Upper lobe of left lung (tissue), 6 donors: Measurements from ENCODE around the gene DLL1. TPM values are rescaled to one million over a fixed set of nuclear protein-coding genes. Genes with fewer than 3 reads are reported as not detected.

ENCODE experiments used
- ATAC-seq, 2 donors: fragments of 200-7000 bp; cut with Tn5 transposase; one replicate each; pipeline ENCODE4 v1.9.1; 2022; ENCODE audit warnings: mild to moderate bottlenecking in 2 of 2, moderate library complexity in 2 of 2; ENCODE audit not compliant: low FRiP score in 2 of 2
- DNase-seq, 2 donors: peaks; one replicate each; pipeline ENCODE4 v3.0.0-alpha.2; 2019 to 2020
- H3K27ac ChIP-seq, 4 donors: fragments of 200-600 bp; sonication (generic); one replicate each; pipeline ENCODE4 v1.5.1; 2016 to 2019
- H3K27me3 ChIP-seq, 4 donors: fragments of 200-600 bp; sonication (generic); one replicate each; pipeline ENCODE4 v1.5.1; 2017 to 2019
- H3K36me3 ChIP-seq, 4 donors: fragments of 200-600 bp; sonication (generic); one replicate each; pipeline ENCODE4 v1.5.1; 2016 to 2019
- H3K4me1 ChIP-seq, 4 donors: fragments of 200-600 bp; sonication (generic); one replicate each; pipeline ENCODE4 v1.5.1; 2018 to 2019
- H3K4me3 ChIP-seq, 4 donors: fragments of 200-600 bp; sonication (generic); one replicate each; pipeline ENCODE4 v1.5.1; 2017 to 2019; ENCODE audit warnings: mild to moderate bottlenecking in 2 of 4, moderate library complexity in 1 of 4
- H3K9me3 ChIP-seq, 4 donors: fragments of 200-600 bp; sonication (generic); one replicate each; pipeline ENCODE4 v1.5.1; 2018 to 2019
- CTCF ChIP-seq, 6 experiments: fragments of 450-650 bp in 4 of 6; fragments of 200-600 bp in 2 of 6; sonication (generic) in 2 of 6; IDR thresholded peaks; one replicate each; pipeline ENCODE4 v1.5.1; 2016 to 2019; ENCODE audit warnings: antibody characterized with exemption in 6 of 6
- EP300 ChIP-seq, 4 donors: sonication (generic); formaldehyde crosslinking; IDR thresholded peaks; one replicate each; pipeline ENCODE4 v1.5.1; 2017; ENCODE audit warnings: antibody characterized with exemption in 4 of 4, control low read depth in 2 of 4
- POLR2A ChIP-seq, 4 donors: fragments of 450-650 bp; IDR thresholded peaks; one replicate each; pipeline ENCODE4 v1.5.1; 2016 to 2017; ENCODE audit warnings: antibody characterized with exemption in 4 of 4, mild to moderate bottlenecking in 2 of 4
- POLR2AphosphoS5 ChIP-seq, 2 donors: sonication (generic); formaldehyde crosslinking; IDR thresholded peaks; one replicate each; pipeline ENCODE4 v1.5.1; 2017; ENCODE audit warnings: antibody characterized with exemption in 2 of 2
- WGBS, 2 donors: methylation state at CpG; one replicate each; pipeline ENCODE4 v1.1.5; 2017 to 2018; 5-methylcytosine and 5-hydroxymethylcytosine counted together
- total RNA-seq, 6 donors: library from RNA; depleted of rRNA in 4 of 6; stranded (reverse); fragments of >200 nt in 4 of 6; gene quantifications; one replicate each; pipeline versions ENCODE4 v1.1.0 to v1.2.1, GENCODE V29; 2016 to 2021
- donor health status: DM: no; HTN: no; CAD: no; lungs with moderate emphysema.
- donor health status: DM: no; HTN: yes; CAD: no; lungs with severe emphysema.

The DLL1 gene
- total RNA-seq, 6 donors from 2014 or later = 3.8 to 20.1 (median 10.2) TPM

DNA sequence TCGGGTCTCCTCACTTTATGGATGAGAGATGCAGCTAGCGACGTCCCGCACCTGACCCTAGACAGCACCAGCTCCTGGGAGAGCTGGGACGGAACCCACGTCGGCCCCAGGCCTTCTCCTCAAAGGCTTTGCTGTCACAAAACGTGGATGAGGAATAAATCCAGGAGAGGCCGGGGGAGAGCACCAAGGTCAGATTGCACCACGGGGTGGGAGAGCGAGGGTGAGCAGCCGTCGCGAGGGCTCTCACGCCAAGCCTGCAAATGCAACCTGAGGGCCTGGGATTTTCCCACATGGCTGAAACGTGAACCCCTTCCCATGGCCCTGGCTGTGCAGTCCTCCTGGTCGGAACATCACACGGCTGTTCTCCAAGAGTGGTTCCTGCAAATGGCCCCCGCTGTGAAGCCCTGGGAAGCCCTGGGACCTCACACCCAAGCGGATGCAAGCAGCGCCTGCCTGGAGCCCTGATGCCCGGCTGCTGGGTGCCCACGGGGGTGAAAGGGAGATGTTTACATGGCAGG lies 45.3 kb downstream of the DLL1 start:
- DNase-seq = no peak
- WGBS, 2 donors = 58 to 87% methylated on average over 17 to 22 of the region's 23 CpGs
- peaks cover 0 to 17% (median 0%) of the 10 kb centered on the region in 4 donors for H3K4me1 ChIP-seq
- no peaks in the 10 kb centered on the region for H3K36me3 ChIP-seq
- TF ChIP-seq POLR2A (IDR thresholded peaks at IDR 0.05) (no peak), POLR2AphosphoS5 (IDR thresholded peaks at IDR 0.05) (no peak), EP300 (IDR thresholded peaks at IDR 0.05) (no peak), CTCF (IDR thresholded peaks at IDR 0.05) (no peak)
- no peaks in the 10 kb centered on the region for H3K9me3 ChIP-seq
- H3K27me3 ChIP-seq = no peaks in the 10 kb centered on the region
- H3K27ac ChIP-seq = no peak overlapping the region
- no peak overlapping the region for H3K4me3 ChIP-seq
- ATAC-seq = no peak

DNA sequence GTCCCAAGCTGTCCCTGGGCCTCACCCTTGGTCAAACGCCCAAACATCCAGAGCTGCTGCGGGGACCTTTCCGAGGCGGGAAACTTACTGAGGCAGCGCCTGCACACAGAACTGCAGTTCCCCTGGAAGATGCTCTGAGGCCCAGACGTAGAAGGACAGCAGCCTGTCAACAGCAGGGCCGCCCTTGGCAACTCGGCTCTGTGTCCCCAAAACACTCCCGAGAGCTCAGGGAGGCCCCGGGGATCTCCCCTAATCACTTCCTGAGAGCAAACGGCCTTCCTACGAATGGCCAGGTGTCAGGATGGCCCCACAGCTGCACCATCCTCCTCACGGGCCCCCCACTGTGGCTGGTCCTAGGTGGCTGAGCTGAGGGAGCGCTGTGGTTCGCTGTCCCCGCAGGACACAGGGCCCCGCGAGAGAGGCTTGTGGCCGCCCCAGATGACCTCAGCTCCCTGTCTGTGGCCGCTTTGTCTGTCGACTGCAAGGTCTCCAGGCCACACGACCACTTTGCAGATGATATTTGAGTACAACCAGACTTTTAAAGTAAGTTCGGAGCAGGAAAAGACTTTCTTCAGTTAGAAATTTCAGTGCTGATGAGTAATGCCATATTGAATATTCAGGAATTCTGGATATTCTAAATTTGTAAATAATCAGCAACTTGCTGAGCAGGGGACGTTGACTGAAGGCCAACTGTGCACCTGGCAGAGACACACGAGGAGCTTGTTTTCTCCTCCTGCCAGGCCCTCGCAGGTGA lies 46.0 kb downstream of the DLL1 start:
- H3K27me3 ChIP-seq = no peaks in the 10 kb centered on the region
- H3K27ac ChIP-seq = no peak overlapping the region
- H3K4me3 ChIP-seq = no peak overlapping the region
- WGBS, 2 donors = 55 to 80% methylated on average over 16 to 26 of the region's 26 CpGs
- ATAC-seq = no peak
- peaks cover 0 to 17% (median 0%) of the 10 kb centered on the region in 4 donors for H3K4me1 ChIP-seq
- no peak for DNase-seq
- H3K9me3 ChIP-seq = no peaks in the 10 kb centered on the region
- no peaks in the 10 kb centered on the region for H3K36me3 ChIP-seq
- TF ChIP-seq POLR2AphosphoS5 (IDR thresholded peaks at IDR 0.05) (no peak), CTCF (IDR thresholded peaks at IDR 0.05) (no peak), POLR2A (IDR thresholded peaks at IDR 0.05) (no peak), EP300 (IDR thresholded peaks at IDR 0.05) (no peak)

GRCh38 chr6:170243791-170244291 lies 47.0 kb downstream of the DLL1 start:
- DNase-seq = no peak
- Histone ChIP-seq H3K27me3 (no peaks in the 10 kb centered on the region), H3K4me1 (peaks cover 0 to 17% (median 0%) of the 10 kb centered on the region in 4 donors), H3K36me3 (no peaks in the 10 kb centered on the region), H3K27ac (no peak overlapping the region), H3K9me3 (no peaks in the 10 kb centered on the region), H3K4me3 (no peak overlapping the region)
- ATAC-seq = peak in 1 of 2 donors; percentile 36
- TF ChIP-seq POLR2AphosphoS5 (IDR thresholded peaks at IDR 0.05) = no peak
- TF ChIP-seq POLR2A (IDR thresholded peaks at IDR 0.05) = no peak
- TF ChIP-seq CTCF (IDR thresholded peaks at IDR 0.05) = no peak
- TF ChIP-seq EP300 (IDR thresholded peaks at IDR 0.05) = no peak
- WGBS, 2 donors = 42 to 71% methylated on average over 21 of the region's 21 CpGs

DNA sequence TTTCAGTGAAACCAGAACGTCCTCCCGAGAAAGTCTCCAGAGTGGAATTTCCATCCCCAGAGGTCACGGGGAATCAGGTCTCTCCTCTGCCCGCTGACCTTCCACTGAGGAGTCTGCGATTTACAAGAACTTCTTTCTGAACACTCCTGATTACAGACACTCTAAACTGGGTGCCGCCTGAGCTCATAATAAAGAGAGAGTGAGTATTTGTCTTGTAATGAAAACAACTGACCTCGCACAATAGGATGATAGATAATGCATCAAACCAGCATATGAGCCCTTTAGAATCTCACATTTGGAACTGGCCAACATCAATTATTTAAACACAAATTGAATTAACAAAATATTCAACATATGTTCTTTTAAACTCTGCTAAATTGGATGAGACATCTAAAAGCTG lies 47.5 kb downstream of the DLL1 start:
- H3K4me1 ChIP-seq = peaks cover 0 to 14% (median 0%) of the 10 kb centered on the region in 4 donors
- no peak overlapping the region for H3K27ac ChIP-seq
- no peak overlapping the region for H3K4me3 ChIP-seq
- DNase-seq = no peak
- H3K9me3 ChIP-seq = no peaks in the 10 kb centered on the region
- no peaks in the 10 kb centered on the region for H3K36me3 ChIP-seq
- no peak for ATAC-seq
- TF ChIP-seq EP300 (IDR thresholded peaks at IDR 0.05) (no peak), POLR2AphosphoS5 (IDR thresholded peaks at IDR 0.05) (no peak), CTCF (IDR thresholded peaks at IDR 0.05) (no peak), POLR2A (IDR thresholded peaks at IDR 0.05) (no peak)
- no peaks in the 10 kb centered on the region for H3K27me3 ChIP-seq
- 72 to 73% methylated on average over 7 of the region's 7 CpGs for WGBS, 2 donors
